Skeletal muscle satellite cell (primary cell): ENCODE measurements around the gene CA11.

Experiments used
- H3K27me3 ChIP-seq: 2 replicates; pipeline ENCODE4 v1.7.0; 2013; ENCODE audit warnings: low read length; ENCODE audit not compliant: control insufficient read depth, insufficient read depth
- H3K36me3 ChIP-seq: 2 replicates; pipeline ENCODE4 v1.7.0; 2013; ENCODE audit warnings: mild to moderate bottlenecking, control low read depth, low read length; ENCODE audit not compliant: insufficient read depth
- H3K4me1 ChIP-seq: 2 replicates; pipeline ENCODE4 v1.7.0; 2013; ENCODE audit warnings: low read length; ENCODE audit not compliant: control insufficient read depth, insufficient read depth
- H3K4me2 ChIP-seq: 2 replicates; pipeline ENCODE4 v1.7.0; 2013; ENCODE audit warnings: mild to moderate bottlenecking, low read length
- H3K4me3 ChIP-seq: 2 replicates; pipeline ENCODE4 v1.7.0; 2013; ENCODE audit warnings: low read length
- H3K9ac ChIP-seq: 2 replicates; pipeline ENCODE4 v1.7.0; 2013; ENCODE audit warnings: mild to moderate bottlenecking, low read depth, low read length, moderate library complexity
- H3K9me3 ChIP-seq: replicated peaks from 2 replicates; pipeline ENCODE4 v1.7.0; 2013; ENCODE audit warnings: mild to moderate bottlenecking, control low read depth, low read length

Gene CA11

GRCh38 chr19:48651683-48652048 is 5.7 kb upstream of the CA11 start:
- no peaks in the 10 kb centered on the region for H3K9me3 ChIP-seq
- no peaks in the 10 kb centered on the region for H3K36me3 ChIP-seq

GRCh38 chr19:48650974-48651682 is 5.1 kb upstream of the CA11 start:
- Histone ChIP-seq H3K27me3 (no peaks in the 10 kb centered on the region), H3K9ac (no peak overlapping the region), H3K4me2 (no peak overlapping the region), H3K4me3 (no peak overlapping the region), H3K9me3 (no peaks in the 10 kb centered on the region), H3K4me1 (peaks cover 11% of the 10 kb centered on the region), H3K36me3 (no peaks in the 10 kb centered on the region)

More at GRCh38 chr19:48651683-48652048, 5.7 kb upstream of the CA11 start:
- Histone ChIP-seq H3K4me3 (no peak overlapping the region), H3K4me1 (peaks cover 12% of the 10 kb centered on the region), H3K4me2 (no peak overlapping the region), H3K9ac (no peak overlapping the region), H3K27me3 (no peaks in the 10 kb centered on the region)

- no peak overlapping the region for H3K4me2 ChIP-seq
- no peak overlapping the region for H3K4me3 ChIP-seq
- H3K36me3 ChIP-seq, result no peaks in the 10 kb centered on the region
- H3K9ac ChIP-seq, result no peak overlapping the region
- no peaks in the 10 kb centered on the region for H3K9me3 ChIP-seq
- peaks cover 3% of the 10 kb centered on the region for H3K27me3 ChIP-seq
- H3K4me1 ChIP-seq, result peaks cover 23% of the 10 kb centered on the region
Observed at GRCh38 chr19:48648134-48648533, 2.1 kb upstream of the CA11 start.

- Histone ChIP-seq H3K4me3 (peak overlapping the region; percentile 58), H3K9ac (no peak overlapping the region), H3K27me3 (peaks cover 7% of the 10 kb centered on the region), H3K4me2 (peak overlapping the region; percentile 85), H3K4me1 (peaks cover 23% of the 10 kb centered on the region), H3K9me3 (no peaks in the 10 kb centered on the region), H3K36me3 (no peaks in the 10 kb centered on the region)
Observed at GRCh38 chr19:48646722-48647216, 782 bp upstream of the CA11 start.

- Histone ChIP-seq H3K4me3 (peak overlapping the region; percentile 63), H3K9ac (peak overlapping the region; percentile 25), H3K4me1 (peaks cover 23% of the 10 kb centered on the region), H3K4me2 (peak overlapping the region; percentile 85), H3K27me3 (peaks cover 7% of the 10 kb centered on the region), H3K36me3 (no peaks in the 10 kb centered on the region), H3K9me3 (no peaks in the 10 kb centered on the region)
Observed at GRCh38 chr19:48645620-48646000, 377 bp downstream of the CA11 start.

GRCh38 chr19:48644839-48645619 is 958 bp downstream of the CA11 start:
- no peaks in the 10 kb centered on the region for H3K36me3 ChIP-seq
- H3K4me2 ChIP-seq, result peak overlapping the region; percentile 85
- H3K9ac ChIP-seq, result no peak overlapping the region
- H3K27me3 ChIP-seq, result peaks cover 7% of the 10 kb centered on the region
- no peaks in the 10 kb centered on the region for H3K9me3 ChIP-seq
- peaks cover 23% of the 10 kb centered on the region for H3K4me1 ChIP-seq
- H3K4me3 ChIP-seq, result peak overlapping the region; percentile 63

DNA sequence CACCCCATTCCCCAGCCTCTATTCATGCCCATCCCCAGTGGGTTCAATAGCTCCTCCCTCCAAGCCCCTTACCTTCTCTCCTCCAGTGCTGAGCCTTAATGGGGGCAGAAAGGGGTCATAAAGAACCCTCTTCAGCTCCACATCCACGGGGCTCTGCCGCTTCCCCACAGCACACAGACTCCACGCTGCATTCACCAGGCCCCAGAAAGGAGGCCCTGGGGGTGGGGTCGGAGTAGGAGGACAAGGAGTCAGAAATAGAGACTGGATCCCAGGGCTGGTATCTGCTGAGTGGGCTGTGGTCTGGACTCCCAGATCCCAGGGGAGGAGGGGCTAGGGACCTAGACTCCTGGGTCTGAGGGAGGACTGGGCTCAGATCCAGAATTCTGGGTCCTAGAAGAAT is 1.6 kb downstream of the CA11 start:
- no peak overlapping the region for H3K4me2 ChIP-seq
- H3K27me3 ChIP-seq, result peaks cover 7% of the 10 kb centered on the region
- H3K9me3 ChIP-seq, result no peaks in the 10 kb centered on the region
- no peak overlapping the region for H3K4me3 ChIP-seq
- H3K9ac ChIP-seq, result no peak overlapping the region
- H3K36me3 ChIP-seq, result no peaks in the 10 kb centered on the region
- peaks cover 19% of the 10 kb centered on the region for H3K4me1 ChIP-seq

GRCh38 chr19:48642862-48643261 is 3.1 kb downstream of the CA11 start:
- no peaks in the 10 kb centered on the region for H3K9me3 ChIP-seq
- no peak overlapping the region for H3K4me2 ChIP-seq
- H3K9ac ChIP-seq, result no peak overlapping the region
- no peak overlapping the region for H3K4me3 ChIP-seq
- peaks cover 7% of the 10 kb centered on the region for H3K27me3 ChIP-seq
- peaks cover 16% of the 10 kb centered on the region for H3K4me1 ChIP-seq
- no peaks in the 10 kb centered on the region for H3K36me3 ChIP-seq

DNA sequence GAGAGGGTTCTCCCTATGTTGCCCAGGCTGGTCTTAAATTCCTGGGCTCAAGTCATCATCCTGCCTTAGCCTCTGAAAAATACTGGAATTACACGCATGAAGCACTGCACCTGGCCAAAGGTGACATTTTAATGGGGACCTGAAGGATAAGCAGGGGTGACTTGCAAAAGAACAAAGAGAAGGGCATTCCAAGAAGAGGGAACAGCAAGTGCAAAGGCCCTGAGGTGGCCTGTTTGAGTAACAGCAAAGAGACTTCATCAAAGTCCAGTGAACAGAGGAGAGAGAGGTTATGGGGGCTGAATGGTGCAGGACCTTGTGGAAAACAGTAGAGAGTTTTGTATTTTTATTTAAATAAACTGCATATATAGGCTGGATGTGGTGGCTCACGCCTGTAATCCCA is 4.1 kb downstream of the CA11 start:
- H3K4me3 ChIP-seq, result no peak overlapping the region
- no peaks in the 10 kb centered on the region for H3K36me3 ChIP-seq
- H3K4me1 ChIP-seq, result peaks cover 25% of the 10 kb centered on the region
- peaks cover 7% of the 10 kb centered on the region for H3K27me3 ChIP-seq
- H3K4me2 ChIP-seq, result no peak overlapping the region
- no peak overlapping the region for H3K9ac ChIP-seq
- no peaks in the 10 kb centered on the region for H3K9me3 ChIP-seq

- Histone ChIP-seq H3K4me1 (peaks cover 25% of the 10 kb centered on the region), H3K4me3 (no peak overlapping the region), H3K9me3 (no peaks in the 10 kb centered on the region), H3K27me3 (peaks cover 4% of the 10 kb centered on the region), H3K9ac (no peak overlapping the region), H3K4me2 (no peak overlapping the region), H3K36me3 (no peaks in the 10 kb centered on the region)
Observed at GRCh38 chr19:48639483-48640375, 6.3 kb downstream of the CA11 start.

DNA sequence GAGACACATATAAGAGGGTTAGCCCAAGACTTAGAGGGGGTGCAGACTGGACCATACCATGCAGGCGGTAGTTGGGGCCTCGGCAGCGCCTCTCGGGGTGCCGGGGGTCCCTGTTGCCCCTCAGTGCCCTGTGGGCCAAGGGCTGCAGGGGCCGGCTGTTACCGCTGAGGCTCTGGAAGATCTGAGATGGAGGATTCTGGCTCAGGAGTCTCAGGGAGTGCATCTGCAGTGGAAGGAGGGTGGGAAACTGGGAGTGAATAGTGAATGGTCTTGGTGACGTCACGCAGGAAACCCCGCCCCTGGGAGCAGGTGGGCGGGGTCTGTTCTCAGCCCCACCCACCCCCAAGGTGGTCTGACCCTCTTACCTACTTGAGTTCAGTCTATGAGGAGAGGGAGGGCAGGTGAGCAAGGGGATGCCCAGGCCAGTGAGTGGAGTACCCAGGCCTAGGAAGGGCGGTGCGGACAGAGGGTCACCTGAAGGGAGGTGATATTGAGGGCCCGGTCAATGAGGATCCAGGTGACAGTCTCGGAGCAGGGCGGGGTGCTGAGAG is 7.1 kb downstream of the CA11 start:
- Histone ChIP-seq H3K9ac (no peak overlapping the region), H3K36me3 (no peaks in the 10 kb centered on the region), H3K4me1 (peaks cover 32% of the 10 kb centered on the region), H3K4me3 (no peak overlapping the region), H3K4me2 (peak overlapping the region; percentile 89), H3K9me3 (no peaks in the 10 kb centered on the region), H3K27me3 (peaks cover 4% of the 10 kb centered on the region)
